Vagina (tissue), 2 donors: ENCODE measurements around the gene TUBB3.

Source experiments
- CTCF ChIP-seq, 3 experiments: fragments of 450-650 bp in 2 of 3; fragments of 200-600 bp in 1 of 3; sonication (generic) in 1 of 3; IDR thresholded peaks; one replicate each; pipeline ENCODE4 v1.5.1; 2017 to 2019; ENCODE audit warnings: antibody characterized with exemption in 3 of 3, mild to moderate bottlenecking in 2 of 3, moderate library complexity in 2 of 3
- POLR2AphosphoS5 ChIP-seq, 2 donors: sonication (generic); formaldehyde crosslinking; IDR thresholded peaks; one replicate each; pipeline ENCODE4 v1.9.0; 2017; ENCODE audit warnings: antibody characterized with exemption in 2 of 2, mild to moderate bottlenecking in 2 of 2, low read depth in 1 of 2; ENCODE audit not compliant: insufficient read depth in 1 of 2

DNA sequence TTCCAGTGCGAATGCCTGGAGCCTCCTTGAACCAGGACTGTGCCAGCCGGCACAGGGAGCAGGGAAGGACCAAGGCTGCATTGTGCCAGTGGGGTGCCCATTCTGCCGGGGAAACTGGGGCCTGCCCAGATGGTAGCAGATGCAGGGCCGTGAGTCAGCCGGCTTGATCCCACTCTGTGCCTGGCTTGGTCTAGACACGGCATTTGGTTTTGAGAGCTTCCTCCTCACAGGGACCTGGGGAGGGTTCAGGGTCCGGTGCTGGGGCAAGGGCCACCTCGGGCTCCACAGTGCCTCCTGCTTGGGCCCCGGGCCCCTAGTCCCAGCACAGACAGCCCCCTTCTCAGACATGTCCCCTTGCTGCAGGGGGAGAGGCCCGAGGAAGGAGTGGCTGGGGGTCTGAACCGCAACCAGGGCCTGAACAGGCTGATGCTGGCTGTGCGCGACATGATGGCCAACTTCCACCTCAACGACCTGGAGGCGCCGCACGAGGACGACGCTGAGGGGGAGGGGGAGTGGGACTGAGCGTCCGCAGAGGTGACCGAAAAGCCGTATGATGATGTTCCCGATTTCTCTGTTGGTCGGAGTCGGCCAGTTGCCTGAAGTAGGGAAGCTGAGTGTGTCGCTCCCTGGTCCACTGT is 12.3 kb upstream of the TUBB3 start:
- TF ChIP-seq CTCF (IDR thresholded peaks at IDR 0.05): no peak
- no peak for TF ChIP-seq POLR2AphosphoS5 (IDR thresholded peaks at IDR 0.05; ENCODE audit: insufficient read depth in 1 of 2, low read depth in 1 of 2)
